ENCODE results near the gene NBAS.

- TF ChIP-seq, protein P1, sequence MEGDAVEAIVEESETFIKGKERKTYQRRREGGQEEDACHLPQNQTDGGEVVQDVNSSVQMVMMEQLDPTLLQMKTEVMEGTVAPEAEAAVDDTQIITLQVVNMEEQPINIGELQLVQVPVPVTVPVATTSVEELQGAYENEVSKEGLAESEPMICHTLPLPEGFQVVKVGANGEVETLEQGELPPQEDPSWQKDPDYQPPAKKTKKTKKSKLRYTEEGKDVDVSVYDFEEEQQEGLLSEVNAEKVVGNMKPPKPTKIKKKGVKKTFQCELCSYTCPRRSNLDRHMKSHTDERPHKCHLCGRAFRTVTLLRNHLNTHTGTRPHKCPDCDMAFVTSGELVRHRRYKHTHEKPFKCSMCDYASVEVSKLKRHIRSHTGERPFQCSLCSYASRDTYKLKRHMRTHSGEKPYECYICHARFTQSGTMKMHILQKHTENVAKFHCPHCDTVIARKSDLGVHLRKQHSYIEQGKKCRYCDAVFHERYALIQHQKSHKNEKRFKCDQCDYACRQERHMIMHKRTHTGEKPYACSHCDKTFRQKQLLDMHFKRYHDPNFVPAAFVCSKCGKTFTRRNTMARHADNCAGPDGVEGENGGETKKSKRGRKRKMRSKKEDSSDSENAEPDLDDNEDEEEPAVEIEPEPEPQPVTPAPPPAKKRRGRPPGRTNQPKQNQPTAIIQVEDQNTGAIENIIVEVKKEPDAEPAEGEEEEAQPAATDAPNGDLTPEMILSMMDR (IDR thresholded peaks at IDR 0.05), result no peak
- no peak for TF ChIP-seq POLR2AphosphoS5 (IDR thresholded peaks at IDR 0.05; ENCODE audit: insufficient read depth in 1 of 2, low read depth in 1 of 2)
- TF ChIP-seq POLR2A (IDR thresholded peaks at IDR 0.05), result no peak
Observed at GRCh38 chr2:15400240-15400826, 160.8 kb downstream of the NBAS start.
